Activated CD4-positive, alpha-beta T cell treated with anti-CD3 and anti-CD28 coated beads for 1 hour (primary cell): ENCODE results near the gene MRPL27.

Source experiments
- DNase-seq: peaks from one replicate; pipeline ENCODE4 v3.0.0-alpha.2; 2020

Gene MRPL27

DNA sequence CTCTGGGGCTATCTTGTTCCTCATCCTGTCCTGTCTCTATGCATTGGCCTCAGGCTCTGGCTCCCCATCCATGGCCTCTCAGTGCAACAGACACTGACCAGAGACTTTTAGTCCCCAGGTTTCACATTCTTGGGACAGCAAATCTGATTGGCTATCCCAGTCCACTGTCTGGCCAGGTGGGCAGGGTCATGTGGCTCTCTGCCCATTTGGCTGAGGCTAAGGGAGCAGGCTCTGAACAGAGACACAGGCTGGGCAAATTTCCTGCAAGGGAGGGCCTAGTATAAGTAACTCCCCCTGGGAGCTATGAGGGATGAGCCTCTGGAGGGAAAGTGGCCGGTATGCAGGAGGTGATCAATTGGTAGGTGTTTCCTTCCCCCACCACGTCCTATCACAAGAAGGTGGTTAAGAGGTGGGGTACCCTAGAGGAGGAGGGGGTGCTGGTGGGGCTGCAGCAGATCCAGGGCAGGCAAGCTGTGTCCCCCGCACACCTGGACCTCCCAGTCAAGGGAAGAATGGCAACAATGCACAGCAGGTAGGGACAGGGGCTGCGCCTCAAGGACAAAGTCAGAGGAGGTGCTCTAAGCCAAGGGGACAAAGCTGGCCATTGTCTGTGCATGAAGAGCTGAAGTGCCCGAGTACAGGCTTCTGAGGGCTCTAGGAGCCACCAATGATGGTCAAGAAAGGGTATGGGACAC, 13.8 kb downstream of the MRPL27 start:
- DNase-seq: no peak

DNA sequence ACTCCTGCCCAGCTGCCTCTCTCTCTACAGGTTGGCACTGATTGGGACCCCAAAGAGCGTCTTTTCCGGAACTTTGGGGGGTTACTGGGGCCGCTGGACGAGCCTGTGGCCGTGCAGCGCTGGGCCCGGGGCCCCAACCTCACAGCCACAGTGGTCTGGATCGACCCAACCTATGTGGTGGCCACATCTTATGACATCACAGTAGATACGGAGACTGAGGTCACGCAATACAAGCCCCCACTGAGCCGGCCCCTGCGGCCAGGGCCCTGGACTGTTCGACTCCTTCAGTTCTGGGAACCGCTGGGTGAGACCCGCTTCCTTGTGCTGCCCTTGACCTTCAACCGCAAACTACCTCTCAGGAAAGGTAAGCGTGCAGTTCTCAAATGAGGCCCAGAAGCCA, 14.8 kb downstream of the MRPL27 start:
- DNase-seq: no peak

GRCh38 chr17:50356892-50357510, 16.0 kb downstream of the MRPL27 start:
- no peak for DNase-seq

GRCh38 chr17:50356418-50356817, 16.6 kb downstream of the MRPL27 start:
- no peak for DNase-seq

- DNase-seq: no peak
Observed at GRCh38 chr17:50355701-50356341, 17.2 kb downstream of the MRPL27 start.

DNA sequence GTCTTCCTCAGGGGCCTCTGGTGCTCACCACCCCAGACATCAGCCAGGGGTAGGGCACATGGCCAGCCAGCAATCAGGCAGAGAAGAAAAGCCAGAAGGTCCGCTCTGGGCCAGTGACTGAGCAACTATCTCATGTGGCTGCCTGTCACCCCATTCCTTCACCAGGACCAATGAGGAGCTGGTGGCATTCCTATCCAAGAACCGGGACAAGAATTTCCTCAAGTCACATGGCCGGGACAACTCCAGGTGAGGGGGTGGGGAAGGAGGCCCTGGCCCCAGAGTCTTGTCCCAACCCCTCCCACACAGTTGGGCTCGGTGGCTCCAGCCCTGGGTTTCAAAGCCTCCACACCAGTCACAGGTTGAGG, 17.7 kb downstream of the MRPL27 start:
- no peak for DNase-seq

GRCh38 chr17:50354776-50355175, 18.2 kb downstream of the MRPL27 start:
- DNase-seq: no peak

- DNase-seq: no peak
Observed at GRCh38 chr17:50354198-50354597, 18.8 kb downstream of the MRPL27 start.

DNA sequence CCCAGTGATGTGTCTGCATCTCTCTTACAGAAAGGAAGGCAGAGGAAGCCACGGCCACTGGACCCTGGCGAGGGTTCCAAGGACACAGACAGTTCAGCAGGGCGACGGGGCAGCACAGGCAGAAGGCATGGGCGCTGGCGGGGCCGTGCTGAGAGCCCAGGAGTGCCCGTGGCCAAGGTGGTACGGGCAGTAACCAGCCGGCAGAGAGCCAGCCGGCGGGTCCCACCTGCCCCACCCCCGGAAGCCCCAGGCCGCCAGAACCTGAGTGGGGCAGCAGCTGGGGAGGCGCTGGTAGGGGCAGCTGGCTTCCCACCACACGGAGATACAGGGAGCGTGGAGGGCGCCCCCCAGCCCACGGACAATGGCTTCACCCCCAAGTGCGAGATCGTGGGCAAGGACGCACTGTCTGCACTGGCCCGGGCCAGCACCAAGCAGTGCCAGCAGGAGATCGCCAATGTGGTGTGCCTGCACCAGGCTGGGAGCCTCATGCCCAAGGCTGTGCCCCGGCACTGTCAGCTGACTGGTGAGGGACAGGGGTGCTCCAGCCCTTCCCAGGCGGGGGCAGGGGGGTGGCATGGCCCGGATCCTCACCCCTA, 19.3 kb downstream of the MRPL27 start:
- no peak for DNase-seq

DNA sequence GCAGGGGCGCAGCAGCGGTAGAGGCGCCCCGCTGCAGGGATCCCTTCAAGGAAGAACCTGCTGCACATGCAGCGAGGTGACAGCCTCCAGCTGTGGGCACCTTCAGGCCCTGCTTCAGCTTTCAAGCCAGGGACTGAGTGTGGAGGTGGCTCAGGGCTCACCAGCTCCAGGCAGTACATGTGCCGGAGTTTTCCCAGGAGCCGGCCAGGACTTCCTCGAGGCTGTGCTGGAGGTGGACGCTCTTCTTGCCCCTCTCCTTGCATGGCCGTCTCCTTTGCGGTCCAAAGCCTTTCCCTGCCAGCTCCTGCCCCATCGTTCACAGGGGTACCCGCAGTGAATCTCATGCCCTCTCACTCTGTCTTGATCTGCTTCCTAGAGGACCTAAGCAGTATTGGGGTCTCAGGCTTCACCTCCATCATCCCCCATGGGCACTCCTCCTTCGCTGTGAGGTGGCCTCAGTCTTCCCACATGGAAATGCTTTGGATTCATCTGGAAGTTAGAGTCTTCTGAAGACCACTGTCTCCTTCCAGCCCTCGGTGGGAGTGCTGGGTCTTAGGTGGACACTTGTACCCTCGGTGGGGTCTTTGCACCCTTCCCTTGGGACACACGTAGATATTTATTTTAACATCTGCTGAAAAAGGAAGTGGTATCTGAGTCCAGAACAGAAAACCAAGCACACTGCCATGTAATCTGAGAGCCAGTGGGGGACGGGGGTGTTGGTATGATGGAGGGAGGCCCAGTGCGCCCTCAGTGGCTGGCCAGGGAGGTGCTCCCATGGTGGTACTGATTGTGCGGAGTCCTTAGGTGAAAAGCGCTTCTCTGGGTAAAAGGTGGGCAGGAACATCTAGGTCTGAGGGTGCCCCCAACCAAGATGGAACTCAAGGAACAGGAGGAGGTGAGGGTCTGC, 20.0 kb downstream of the MRPL27 start:
- DNase-seq: no peak

DNA sequence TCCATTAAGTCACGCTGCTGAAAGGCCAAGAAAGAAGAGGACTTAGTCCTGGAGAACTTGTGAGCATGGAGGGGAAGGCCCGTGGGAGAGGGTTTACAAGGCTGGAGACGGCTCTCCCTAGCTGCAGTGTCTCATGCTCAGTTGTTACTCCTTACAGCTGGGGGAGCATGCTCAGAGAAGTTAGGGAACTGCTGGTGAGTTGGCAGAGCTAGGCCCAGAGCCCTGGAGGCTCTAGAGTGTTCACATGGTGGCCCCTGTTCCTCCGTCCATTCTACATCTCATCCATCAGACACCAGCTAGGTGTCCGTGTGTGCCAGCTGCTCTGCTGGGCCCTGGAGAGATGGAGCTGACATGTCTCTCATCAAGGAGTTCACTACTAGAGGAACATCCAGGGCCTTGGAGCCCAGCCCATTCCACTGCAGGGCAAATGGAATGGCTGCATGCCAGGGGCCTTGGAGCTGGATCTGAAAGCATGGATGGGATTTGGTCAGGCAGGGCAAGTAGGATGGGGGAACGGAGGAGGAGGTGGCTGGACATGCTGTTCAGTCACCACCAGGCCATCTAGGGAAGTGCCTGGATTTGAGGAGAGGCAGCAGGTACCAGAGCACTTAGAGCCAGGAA, 20.8 kb downstream of the MRPL27 start:
- no peak for DNase-seq

DNA sequence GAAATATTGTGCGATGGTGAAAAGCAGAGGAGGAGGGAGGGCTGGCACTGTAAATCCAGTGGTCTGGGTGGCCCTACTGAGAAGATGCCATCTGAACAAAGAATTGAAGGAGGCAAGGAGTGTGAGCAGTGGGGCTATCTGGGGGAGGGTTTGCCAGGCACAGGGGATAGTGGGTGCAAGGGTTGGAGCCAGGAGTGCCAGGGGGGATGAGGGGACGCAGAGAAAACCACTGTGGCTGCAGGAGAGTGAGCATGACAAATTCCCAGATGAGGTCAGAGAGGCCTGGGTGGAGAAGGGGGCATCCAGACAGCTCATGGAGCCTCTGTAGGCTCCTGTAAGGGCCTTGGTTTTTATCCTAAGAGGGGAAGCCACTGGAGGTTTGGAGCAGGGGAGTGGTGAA, 22.3 kb downstream of the MRPL27 start:
- DNase-seq: no peak

DNA sequence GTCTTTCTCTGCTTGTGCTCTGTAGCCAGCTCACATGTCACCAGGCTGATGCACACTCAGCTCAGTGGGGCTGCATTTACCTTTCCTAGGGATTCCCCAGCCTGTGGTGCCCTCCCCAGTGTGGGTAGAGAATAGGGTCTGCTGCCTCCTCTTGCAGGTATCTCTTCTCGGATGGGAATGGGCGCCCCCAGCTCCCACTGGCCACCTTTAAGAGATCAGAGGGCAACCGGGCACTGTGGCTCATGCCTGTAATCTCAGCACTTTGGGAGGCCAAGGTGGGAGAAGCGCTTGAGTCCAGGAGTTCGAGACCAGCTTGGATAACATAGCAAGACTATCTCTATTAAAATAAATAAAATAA, 23.8 kb downstream of the MRPL27 start:
- no peak for DNase-seq

DNA sequence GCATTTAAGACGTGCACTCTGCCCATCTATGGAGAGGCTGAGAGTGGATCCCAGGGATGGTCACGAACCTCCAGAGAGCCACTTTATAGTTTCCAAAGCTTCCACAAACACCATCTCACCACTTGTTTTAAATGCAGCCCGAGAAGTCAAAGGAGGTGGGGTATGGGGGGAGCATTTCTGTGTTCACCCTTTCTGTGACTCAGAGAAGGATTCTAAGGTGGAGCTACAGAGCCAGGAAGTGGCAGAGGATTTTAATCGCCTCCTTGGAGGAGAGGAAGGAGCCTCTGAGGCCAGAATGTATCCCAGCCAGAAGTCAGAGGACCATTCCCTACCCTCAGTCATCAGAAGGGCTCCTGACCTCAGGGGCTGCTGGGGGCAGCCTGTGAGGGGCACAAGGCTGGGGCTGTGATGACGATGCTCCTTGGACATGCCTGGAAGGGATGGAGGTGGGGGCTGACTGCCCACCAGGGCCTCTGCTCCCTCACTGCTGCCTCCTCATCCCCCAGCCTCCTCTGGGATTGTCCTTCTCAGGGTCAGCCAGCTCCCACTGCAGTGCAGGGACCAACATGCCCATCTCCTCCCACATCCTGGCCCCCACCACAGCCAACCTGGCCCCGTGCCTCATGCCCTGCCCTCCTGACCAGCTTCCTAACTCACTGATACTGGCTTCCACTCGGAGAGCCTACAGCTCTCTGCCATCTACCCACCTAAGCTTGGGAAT, 24.3 kb downstream of the MRPL27 start:
- no peak for DNase-seq

- no peak for DNase-seq
Observed at GRCh38 chr17:50347894-50348291, 25.1 kb downstream of the MRPL27 start.

- DNase-seq: no peak
Observed at GRCh38 chr17:50347117-50347893, 25.7 kb downstream of the MRPL27 start.

DNA sequence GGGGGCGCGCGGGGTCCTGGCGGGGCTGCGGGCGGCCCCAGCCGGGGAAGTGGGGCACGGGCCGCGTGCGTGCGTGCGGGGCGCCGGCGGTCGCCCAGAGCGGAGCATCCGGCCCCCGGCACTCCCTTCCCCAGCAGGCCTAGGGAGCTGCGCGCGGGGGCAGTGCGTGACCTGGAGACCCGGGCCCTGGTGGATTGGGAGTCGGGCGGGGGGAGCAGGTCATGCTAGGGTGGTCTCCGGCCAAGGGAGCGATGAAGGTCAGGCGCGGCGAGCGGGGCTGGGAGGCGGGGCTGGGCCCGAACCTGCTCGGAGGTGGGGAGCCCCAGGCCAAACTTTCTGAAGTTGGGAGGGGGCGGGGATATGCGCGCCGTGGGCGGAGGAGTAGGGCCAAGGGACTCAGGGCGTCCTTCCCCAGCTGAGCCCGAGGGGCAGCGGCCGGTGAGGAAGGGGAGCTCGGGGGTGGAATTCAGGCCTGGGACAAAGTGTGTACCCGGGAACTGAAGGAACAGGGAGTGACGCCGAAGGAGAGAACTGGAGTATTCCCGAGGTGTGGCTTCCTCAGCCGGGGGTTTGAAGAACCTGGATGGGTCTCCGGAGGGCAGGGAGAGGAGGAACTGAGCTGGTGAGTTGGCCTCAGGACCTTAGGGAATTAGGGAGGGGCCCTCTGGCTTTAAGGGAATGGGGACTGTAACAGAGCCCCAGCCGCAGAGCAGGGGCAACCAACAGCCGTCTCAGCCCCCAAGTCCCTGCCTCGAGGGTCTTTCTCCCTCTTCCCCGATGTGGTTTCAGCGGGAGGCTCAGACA, 26.5 kb downstream of the MRPL27 start:
- peak; percentile 22 for DNase-seq

DNA sequence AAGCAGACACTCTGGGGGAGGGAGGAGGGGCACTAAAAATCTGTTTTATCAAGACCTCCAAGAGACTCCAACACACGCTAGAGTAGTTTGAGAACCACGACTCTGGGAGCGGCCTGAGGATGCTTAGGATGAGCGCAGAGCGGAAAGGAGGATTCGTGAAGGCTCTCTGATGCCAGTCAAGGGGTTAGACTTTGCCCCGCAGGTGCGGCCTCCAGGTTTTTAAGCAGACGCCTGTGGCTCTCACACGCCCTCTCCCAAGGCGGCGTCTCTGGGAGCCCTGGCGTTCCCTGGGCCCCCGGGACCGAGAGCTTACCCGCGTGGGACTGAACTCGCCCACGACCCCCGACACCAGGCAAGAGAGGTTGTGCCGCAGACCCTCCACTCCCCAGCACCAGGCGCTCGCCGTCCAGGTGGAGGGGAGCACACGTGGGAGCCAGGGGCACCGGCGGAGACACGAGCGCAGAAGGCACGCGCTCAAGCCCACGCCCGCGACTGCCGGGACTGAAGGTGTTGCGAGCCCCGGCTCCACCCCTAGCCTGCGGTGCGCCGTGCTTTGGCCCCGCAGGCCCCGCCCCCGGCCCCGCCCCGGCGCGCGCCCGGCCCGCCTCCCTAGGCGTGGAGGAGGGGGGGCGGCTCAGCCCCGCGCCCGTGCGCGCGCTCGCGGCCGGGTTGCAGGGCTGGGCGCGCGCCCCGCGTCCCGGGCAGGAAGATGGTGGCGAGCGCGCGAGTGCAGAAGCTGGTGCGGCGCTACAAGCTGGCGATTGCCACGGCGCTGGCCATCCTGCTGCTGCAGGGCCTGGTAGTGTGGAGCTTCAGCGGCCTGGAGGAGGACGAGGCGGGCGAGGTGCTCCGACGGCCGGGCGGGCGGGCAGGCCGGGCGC, 27.3 kb downstream of the MRPL27 start, which contains the start of gene XYLT2:
Gene XYLT2, plus strand, starts transcription at position 695 of the 881 bp plus-strand sequence. Its CDS starts 15 bp downstream, at position 710.
- peak; percentile 88 for DNase-seq
